C4-2B (cell line): ENCODE data around the gene DENND1C.

Experiments
- ZFX ChIP-seq: fragments of 450-650 bp; IDR thresholded peaks from 2 replicates; pipeline ENCODE4 v1.6.1; 2017
- TF ChIP-seq, protein P1 (sequence below): fragments of 450-650 bp; conservative IDR thresholded peaks from 2 replicates; pipeline ENCODE4 v1.5.1; 2017; ENCODE audit warnings: mild to moderate bottlenecking

DNA sequence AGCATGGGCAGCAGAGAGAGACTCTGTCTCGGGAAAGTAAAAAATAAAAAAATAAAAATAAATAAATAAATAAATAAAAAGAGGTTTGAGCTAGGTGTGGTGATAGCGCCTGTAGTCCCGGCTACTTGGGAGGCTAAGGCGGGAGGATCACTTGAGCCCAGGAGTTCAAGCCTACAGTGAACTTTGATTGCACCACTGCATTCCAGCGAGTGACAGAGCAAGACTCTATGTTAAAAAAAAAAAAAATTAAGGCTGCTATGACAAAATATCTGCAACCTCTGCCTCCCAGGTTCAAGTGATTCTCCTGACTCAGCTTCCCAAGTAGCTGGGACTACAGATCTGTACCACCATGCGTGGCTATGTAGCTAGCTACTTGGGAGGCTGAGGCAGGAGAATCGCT lies 3.2 kb upstream of the DENND1C start:
- TF ChIP-seq, protein P1, sequence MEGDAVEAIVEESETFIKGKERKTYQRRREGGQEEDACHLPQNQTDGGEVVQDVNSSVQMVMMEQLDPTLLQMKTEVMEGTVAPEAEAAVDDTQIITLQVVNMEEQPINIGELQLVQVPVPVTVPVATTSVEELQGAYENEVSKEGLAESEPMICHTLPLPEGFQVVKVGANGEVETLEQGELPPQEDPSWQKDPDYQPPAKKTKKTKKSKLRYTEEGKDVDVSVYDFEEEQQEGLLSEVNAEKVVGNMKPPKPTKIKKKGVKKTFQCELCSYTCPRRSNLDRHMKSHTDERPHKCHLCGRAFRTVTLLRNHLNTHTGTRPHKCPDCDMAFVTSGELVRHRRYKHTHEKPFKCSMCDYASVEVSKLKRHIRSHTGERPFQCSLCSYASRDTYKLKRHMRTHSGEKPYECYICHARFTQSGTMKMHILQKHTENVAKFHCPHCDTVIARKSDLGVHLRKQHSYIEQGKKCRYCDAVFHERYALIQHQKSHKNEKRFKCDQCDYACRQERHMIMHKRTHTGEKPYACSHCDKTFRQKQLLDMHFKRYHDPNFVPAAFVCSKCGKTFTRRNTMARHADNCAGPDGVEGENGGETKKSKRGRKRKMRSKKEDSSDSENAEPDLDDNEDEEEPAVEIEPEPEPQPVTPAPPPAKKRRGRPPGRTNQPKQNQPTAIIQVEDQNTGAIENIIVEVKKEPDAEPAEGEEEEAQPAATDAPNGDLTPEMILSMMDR: no peak
- TF ChIP-seq ZFX: no peak
